ENCODE data around the gene KCNF1. TPM values are rescaled to one million over a fixed set of nuclear protein-coding genes. Genes with fewer than 3 reads are reported as not detected.

Gene KCNF1, protein sequence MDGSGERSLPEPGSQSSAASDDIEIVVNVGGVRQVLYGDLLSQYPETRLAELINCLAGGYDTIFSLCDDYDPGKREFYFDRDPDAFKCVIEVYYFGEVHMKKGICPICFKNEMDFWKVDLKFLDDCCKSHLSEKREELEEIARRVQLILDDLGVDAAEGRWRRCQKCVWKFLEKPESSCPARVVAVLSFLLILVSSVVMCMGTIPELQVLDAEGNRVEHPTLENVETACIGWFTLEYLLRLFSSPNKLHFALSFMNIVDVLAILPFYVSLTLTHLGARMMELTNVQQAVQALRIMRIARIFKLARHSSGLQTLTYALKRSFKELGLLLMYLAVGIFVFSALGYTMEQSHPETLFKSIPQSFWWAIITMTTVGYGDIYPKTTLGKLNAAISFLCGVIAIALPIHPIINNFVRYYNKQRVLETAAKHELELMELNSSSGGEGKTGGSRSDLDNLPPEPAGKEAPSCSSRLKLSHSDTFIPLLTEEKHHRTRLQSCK
- total RNA-seq: not detected

DNA sequence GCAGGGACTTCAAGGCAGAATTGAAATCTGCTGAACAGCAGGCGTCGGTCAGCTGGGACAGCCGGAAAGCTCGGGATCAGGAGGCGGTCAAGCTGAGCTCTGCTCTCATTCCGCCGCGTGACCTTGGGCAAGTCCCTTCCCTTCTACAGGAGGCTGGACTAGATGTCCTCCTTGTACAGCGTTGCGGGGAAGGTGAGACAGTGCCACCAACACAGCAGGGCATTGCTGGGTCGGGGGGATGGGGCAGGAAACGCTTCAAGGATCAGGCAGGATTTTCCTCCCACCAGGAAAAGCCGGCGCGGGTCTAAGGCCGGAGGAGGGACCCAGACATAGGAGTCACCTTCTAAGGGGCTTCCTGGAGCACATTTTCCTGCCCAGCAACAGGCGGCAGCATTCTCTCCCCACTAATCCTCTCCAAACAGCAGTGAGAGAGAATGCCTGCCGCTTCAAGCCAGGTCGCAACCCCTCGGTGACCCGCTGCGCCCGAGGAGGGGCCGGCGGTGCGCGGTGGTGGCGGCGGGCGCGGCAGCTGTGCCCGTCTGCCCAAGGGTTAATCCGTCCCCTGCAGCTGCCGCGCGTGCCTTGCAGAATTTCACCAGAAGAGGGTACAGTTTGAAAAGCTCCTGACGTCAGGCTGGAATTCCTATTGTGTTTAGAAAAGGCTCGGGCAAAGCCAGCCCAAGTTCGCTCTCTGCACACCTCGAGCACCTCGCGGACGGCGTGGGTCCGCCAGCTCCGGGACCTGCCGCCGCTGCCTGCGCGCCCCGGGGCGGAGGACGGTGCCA, at the start of gene KCNF1:
Gene KCNF1 (plus strand): TSS at position 644 of the 785 bp plus-strand sequence. CDS start 493 bp downstream, outside the sequence.
- no peak for ATAC-seq

DNA sequence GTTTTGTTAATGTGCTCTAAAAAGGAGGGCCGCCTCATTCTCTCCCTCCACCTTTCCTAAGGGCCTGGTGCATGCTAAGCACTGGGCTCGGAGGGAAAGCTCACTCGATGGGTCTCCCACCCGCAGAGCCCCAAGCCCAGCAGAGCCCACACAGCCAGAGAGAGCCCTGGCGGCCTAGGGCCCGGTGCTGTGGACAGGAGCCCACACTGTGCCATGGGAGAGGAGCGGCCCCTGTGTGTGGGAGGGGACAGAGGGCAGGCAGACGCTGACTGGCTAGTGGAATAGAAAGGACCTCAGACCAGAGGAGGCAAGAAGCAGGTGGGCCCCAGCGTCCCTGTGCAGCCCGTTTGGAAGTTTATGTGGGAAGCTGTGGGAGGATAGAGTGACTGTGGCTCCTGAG, 49.4 kb upstream of the KCNF1 start:
- no peak for ATAC-seq

DNA sequence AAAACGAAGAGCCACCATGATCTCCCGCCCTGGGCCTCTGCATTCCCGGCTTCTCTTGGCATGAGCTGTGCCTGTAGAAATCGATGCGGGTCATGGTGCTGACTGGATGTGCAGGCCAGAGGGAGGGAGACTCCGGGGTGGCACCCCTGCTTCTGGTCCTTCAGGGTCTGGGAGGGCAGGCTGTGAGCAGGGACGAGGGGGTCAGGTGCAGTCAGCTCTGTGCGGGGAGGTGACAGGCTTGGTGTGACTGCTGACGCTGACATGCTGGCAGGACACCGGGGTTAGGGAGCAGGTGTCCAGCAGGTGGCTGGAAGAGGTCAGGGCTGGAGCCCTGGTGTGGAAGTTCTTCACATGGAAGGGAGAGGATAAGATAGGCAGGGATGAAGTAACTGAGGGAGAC, 48.7 kb upstream of the KCNF1 start:
- no peak for ATAC-seq

DNA sequence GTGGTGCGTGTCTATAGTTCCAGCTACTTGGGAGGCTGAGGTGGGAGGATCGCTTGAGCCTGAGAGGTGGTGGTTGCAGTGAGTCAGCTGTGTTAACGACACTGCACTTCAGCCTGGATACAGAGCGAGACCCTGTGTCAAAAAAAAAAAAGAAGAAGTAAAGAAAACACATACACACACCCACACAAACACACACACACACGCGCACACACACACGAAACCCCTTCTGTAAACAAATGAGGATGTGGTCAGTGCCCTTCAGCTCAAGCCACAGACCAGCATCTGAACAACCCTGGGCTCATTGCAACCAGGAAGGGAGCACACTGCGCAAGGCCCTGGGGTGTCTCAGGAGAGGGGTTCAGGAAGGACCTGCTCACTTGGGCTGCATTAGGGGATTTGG, 47.9 kb upstream of the KCNF1 start:
- peak; percentile 31 for ATAC-seq

DNA sequence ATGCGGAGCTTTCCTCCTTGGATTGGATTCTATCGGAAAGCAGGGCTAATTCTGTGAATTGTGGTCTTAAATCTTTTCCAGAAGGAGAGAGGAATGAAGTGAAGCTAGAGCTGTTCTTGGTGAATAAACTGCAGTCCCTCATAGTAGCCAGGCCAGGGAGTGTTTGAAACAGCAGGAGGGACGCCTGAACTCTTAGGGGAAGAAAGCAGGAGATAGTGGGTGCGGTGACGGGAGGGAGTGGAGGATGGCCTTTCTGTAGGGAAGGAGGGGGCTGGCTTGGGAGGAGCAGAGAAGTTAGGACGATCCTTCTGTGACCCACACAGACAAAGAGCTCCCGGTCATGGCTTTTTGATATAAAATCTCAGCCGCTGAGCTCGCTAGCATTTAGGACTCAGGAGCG, 47.5 kb upstream of the KCNF1 start:
- ATAC-seq: no peak

DNA sequence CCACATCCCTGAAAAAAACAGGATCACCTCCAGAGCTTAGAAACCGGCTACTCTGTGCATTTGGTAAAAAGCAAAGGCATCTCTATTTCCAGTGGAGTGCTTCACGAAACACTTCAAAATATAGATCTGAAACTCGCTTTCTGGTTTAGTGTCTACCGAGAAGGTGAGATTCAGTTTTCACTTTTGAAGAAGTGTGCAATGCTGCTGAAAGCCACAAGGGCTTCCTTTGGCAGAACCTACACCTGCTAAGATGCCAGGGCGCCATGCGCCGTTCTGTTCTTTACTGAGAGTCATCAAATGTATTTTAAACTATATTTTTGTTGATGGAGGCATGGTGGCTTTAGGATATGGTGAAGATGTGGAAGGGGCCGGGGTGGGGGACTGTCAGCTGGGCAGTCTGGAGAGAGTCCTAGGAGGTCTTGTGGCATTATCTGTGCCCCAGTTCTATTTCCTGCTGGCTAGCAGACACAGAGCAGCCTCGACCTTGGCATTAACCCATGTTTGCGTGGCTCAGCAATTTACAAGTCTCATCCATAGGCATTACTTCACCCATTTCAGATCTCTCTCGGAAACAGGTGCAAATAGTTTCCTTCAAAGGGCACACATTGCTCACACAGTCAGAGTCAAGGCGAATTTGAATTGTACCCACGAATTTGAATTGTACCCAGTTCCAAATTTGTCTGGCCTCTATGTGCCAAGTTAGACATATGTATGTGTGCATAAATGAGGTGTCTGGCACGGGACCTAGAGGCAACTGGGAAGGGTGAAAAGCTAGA, 46.7 kb upstream of the KCNF1 start:
- ATAC-seq: no peak

DNA sequence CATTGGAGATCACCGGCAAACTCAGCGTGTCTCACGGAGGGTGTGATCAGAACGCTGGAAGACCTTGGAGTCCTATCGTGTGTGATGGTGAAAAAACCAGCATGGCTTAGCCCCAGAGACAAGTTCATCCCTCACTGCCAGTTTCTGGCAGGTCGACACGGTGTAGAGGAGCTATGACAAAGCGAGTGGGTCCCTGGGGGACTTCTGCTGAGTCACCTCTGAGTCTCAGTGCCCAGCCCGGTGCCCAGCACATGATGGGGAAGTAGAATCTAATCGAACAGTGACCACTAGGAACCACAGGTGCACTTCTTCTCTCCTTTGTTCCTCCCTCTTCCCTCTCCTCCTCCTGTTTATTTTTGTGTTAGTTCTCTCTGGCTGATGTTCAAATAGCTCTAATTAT, 45.9 kb upstream of the KCNF1 start:
- ATAC-seq: no peak

DNA sequence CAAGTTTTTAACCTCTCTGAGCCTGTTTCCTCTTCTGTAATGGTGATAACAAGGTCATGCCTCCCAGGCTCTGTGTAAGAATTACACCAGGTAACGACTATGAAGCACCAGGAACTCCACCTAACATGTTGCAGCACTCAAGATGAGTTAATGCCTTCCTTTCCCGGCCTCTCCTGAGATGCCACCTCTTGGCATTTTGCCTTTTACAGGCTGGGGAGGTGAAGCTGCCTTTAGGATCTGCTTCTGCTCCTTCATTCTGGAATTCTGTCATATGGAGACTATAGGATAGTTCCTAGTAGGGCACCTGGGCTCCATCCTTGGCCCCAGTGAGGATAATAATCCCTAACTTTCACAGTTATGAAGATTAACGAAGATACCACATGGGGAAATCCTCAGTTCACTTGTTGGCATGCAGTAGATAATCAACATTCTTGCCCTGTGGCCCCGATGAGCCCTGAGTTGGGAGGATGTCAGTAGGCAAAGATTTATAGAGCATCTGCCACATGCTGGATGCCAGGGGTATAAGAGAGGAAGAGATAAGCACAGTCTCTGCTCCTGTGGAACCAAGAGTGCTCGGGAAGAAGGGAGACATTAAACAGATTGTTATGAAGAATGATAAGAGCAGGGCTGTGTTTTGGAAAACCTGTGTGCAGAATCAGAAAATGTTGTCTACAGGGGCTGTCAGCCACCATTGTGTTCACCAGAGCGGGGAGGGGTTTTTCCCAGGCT, 43.9 kb upstream of the KCNF1 start:
- ATAC-seq: no peak

DNA sequence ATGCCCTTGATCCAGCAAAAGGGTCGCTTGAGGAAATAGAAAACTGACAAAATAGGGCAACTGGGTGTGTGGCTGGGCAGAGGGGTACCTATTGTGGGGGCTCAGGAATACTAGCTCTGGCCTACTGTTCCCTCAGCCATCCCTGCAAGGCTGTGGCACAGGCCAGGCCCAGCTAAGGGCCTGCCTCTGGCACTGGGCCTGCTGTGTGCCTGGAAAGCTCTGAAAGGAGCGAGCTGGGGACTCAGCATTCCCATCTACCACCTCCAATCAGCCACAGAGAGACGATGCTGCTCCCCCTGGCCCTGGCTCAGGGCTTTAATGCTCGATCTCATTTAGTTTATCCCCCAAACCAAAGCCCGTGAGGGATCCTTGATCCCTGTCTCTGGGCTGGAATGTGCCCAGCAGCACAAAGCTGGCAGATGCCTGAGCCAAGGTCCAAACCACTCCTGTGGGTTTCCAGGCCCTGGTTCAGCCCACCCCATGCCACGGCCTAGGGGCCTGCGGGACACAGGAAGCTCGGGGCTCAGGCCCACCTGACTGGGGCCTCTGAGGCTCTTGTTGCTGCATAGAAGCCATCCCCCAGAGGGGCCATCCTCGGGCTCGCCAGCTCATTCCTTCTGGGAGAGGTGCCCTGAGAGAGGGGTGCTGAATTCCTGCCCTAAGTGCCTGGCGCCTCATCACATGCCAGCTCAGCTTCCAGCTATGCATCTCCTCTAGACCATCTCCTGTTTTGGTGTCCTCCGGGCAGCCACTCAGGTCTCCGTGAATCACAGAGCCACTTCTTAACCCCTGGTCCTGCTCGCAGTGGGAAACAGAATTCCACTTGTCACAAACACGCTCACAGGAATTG, 43.0 kb upstream of the KCNF1 start:
- ATAC-seq: no peak

DNA sequence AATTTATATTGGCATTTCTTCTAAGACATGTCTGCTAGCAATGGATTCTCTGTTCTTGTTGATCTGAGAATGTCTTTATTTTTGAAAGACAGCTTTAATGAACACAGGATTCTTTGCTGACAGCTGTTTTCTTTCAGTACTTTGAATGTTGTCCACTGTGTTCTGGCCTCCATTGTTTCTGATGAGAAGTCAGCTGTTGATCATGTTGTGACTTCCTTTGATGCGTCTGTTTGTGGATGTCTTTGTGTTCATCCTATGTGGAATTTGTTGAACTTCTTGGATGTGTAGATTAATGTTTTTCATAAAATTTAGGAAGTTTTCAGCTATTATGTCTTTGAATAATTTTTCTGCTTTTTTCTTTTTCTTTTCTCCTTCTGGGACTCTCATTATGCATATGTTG, 39.8 kb upstream of the KCNF1 start:
- no peak for ATAC-seq

DNA sequence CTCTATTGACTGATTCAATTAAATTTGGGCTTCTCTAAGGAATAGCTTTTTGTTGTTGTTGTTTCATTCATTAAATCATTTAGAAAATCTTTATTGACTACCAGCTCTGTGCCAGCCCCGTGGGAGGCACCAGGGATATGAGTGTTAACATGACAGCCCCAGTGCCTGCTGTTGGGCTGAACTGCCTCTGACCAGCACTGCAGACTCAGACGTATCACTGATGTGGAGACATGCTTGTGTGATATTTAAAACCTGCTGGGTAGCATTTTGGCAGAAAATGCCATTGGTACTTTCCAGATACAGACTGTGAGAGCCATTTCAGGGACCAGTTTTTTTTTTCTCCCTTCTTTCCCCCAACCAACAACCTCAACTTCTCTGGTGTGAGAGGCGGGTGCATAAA, 38.6 kb upstream of the KCNF1 start:
- no peak for ATAC-seq

DNA sequence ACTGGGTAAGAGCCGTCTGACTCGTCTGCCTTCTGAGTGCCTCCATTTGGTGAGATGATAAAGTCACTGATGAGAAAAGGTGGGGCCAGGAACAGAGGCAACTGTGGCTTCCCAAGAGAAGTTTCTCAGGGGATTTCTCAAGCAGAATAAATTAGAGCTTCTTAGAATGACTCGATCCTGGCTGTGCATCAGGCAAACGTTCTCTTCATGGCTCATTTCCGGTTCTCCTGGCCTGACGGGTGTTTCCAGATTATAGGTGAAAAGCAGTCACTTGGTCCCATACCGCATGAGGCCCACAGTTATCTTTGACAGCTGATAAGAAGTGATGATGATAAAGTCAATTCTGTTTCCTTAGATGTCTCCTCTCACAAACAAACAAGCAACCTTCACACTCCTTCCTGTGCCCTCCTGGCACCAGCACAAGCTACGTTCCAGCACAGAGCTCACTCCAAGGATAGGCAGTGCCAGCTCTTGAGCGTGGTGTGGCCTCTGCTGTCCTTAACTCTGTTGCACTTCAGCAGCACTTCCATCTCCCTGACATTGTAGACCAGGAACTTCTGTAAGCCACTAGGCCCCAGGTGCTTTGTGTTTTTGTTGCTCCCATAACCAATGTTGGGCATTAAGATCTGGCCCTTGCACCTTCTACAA, 37.8 kb upstream of the KCNF1 start:
- ATAC-seq: no peak

DNA sequence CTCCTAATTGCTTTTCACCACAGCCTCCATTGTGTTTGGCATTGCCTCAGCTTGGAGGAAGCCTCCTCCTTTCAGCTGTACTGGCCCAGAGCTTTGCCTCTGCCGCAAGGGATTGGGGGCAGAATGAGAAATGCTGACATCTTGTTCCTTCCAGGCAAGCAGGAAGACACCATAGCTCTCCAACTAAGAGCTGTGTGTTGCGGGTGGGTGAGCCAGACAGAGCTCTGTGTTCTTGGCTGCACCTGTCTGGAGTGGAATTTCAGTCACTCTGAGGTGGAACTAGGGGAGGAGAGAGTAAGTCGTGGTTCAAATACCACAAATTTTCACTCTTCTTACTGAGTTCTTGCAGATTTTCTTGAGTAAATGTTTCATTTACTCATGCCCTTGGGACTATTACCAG, 36.6 kb upstream of the KCNF1 start:
- no peak for ATAC-seq

DNA sequence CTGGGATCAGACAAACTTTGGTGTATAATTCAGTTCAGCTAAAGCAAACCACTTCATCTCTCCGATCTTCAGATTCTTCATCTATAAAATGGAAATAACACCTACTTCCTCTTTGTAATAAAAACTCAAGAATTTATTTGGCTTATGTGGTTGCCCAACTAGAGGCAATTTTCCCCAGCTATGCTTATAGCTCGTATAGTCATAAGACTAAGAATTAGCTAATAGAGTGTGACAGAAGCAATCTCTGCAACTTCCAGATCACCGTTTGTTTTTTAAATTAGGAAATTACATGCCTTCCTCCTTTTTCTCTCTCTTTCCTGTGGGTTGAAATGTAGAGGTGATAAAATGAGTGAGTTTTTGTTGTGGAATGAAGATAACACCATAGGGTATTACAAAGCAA, 35.3 kb upstream of the KCNF1 start:
- ATAC-seq: no peak

DNA sequence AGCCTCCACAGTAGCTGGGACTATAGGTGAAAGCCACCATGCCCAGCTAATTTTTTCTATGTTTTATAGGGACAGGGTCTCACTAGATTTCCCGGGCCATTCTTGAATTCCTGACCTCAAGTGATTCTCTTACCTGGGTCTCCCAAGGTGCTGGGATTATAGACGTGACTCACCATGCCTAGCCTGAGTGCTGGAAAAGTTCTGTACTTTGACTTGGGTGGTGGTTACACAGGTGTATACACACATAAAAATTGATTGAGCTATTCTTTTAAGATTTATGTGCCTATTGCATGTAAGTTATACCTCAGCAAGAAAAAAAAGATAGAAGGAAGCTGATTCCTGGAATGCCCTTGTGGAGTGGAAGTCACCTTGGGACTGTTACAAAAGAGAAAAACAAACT, 34.8 kb upstream of the KCNF1 start:
- ATAC-seq: no peak

DNA sequence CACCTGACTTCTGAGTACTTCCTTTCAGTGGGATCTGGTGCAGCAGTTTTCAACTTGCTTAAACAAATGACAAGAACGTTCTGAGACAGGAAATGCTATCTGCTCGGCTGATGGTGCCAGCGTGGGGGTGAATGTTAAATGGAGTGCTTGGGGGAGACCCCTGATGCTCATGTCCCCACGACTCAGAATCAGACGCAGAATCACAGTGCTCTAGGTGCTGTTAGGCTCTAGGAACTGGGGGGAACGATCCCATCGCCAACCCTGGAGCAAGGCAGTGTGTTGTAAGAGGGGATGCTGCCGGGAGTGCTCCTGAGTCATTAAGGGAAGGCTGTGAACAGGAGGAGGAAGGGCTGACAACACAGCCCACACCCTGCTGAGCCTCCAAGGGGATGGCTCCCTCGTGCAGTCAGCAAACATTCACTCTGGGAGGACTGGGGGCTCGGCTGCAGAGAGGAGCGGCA, 34.1 kb upstream of the KCNF1 start:
- peak; percentile 63 for ATAC-seq

DNA sequence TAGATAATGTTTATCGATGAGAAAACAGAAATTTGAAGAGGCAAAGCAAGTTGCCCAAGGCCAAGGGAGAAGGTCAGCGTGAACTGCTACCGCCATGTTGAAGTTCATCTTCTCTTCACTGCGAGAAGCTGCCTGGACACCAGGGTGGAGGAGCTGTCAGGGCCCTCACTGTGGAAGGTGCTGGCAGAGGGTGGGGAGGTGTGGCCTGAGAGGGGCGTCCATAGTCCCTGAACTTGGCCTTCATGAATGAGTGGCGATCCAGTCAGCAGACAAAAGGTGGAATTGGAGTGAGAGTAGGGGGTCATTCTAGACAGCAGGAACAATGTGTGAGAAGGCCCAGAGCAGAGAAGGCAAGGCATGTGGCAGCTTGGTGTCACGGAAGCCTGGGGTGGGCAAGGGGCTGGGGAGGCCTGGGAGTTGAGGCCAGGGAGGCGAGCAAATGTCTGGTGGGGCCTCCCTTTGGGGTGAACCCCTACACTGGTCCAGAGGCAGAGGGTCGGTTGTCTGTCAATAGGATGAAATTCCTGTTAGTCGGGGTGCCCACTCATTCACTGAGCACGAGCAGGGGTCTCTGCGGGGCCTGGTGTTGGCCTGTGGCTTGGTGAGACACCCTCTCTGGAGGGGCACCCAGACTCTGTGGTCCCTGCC, 33.3 kb upstream of the KCNF1 start:
- ATAC-seq: no peak

DNA sequence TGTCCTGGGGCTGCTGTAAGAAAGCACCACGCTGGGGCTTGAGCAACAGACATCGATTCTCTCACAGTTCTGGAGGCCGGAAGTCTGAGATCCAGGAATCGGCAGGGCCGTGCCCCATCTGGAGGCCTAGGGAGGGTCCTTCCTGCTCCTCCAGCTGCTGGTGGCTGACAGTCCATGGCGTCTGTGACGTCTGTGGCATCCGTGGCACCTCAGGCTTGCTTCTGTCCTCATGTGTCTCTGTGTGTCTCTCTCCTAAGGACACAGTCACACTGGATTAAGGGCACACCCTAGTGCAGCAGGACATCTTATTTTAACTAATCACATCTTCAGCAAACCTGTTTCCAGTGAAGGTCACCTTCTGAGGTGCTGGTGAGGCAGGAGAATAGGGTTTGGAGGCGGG, 32.6 kb upstream of the KCNF1 start:
- no peak for ATAC-seq

DNA sequence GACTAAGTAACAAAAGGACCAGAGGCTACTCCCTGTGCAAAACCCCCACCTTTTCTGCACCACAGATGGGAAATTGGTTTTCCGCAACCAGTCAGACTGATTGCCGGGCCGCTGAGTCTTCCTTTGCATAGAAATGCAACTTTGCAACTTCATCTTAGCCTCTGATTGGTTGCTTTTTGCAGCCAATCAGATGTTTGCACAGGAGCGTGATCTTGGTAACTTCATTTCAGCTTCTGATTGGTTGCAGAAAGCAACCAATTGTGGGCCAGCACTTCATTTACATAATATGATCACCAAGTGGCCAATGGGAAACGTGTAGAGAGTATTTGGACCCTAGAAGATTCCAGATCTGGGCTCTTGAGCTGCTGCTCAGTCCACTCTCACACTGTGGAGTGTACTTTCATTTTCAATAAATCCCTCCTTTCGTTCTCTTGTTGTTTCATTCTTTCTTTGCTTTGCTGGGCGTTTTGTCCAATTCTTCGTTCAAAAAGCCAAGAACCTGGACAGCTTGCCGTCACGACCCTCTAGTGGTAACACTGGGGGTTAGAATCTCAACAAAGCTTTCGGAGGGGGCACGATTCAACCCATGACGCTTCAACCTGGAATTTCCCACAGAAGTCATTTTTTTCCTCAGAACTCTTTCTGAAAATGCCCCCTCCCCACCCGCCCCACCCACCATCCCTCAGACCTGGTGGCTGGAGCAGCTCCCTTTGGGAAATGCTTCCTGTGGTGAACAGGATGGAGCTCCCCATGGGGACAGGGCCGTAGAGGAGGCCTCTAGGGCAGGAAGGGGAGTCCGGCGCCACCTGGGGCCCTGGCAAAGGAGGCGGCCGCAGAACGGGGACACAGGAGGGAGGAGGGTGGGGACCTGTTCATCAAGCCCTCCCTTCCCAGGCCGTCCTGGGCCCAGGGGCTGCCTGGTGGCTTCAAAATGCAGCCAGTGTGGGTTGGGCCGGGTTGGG, 31.8 kb upstream of the KCNF1 start:
- ATAC-seq: no peak

All from esophagus mucosa (tissue), 1 donor.